HG03521 (cell line): ENCODE data around the gene MORN3.
"Not testable (repeated sequence)": the region's sequence is repeated elsewhere in the genome, so short reads cannot be mapped to it uniquely, and the experiment has no call there.

Experiments
- ATAC-seq: cut with Tn5 transposase; IDR thresholded peaks from one replicate; pipeline ENCODE4 v1.9.1; 2021; ENCODE audit warnings: mild to moderate bottlenecking, moderate library complexity; ENCODE audit not compliant: unreplicated experiment

Gene MORN3

GRCh38 chr12:121648458-121649028, 20.9 kb downstream of the MORN3 start:
- no peak for ATAC-seq

GRCh38 chr12:121641343-121641630, 28.2 kb downstream of the MORN3 start:
- ATAC-seq, result no peak

GRCh38 chr12:121638298-121639202, 30.9 kb downstream of the MORN3 start:
- ATAC-seq, result no peak

GRCh38 chr12:121637231-121637914, 32.1 kb downstream of the MORN3 start:
- ATAC-seq, result peak; percentile 40

GRCh38 chr12:121634836-121635235, 34.6 kb downstream of the MORN3 start:
- no peak for ATAC-seq

GRCh38 chr12:121633833-121634196, 35.6 kb downstream of the MORN3 start:
- ATAC-seq, result not testable (repeated sequence)

- ATAC-seq, result no peak
These were observed 37.1 kb downstream of the MORN3 start for GRCh38 chr12:121632069-121632970.

GRCh38 chr12:121630791-121631355, 38.6 kb downstream of the MORN3 start:
- ATAC-seq, result no peak

GRCh38 chr12:121628536-121628935, 40.9 kb downstream of the MORN3 start:
- ATAC-seq, result no peak

- no peak for ATAC-seq
These were observed 41.4 kb downstream of the MORN3 start for GRCh38 chr12:121628037-121628436.

- peak; percentile 22 for ATAC-seq
These were observed 42.4 kb downstream of the MORN3 start for GRCh38 chr12:121626853-121627640.

GRCh38 chr12:121626087-121626852, 43.2 kb downstream of the MORN3 start, which contains the start of gene ORAI1:
ORAI1 (plus strand) TSS chr12:121626530.
- peak; percentile 79 for ATAC-seq

GRCh38 chr12:121620333-121620891, 49.0 kb downstream of the MORN3 start:
- ATAC-seq, result no peak

- ATAC-seq, result no peak
These were observed 50.7 kb downstream of the MORN3 start for GRCh38 chr12:121618659-121619233.

GRCh38 chr12:121614872-121615467, 54.5 kb downstream of the MORN3 start:
- no peak for ATAC-seq

GRCh38 chr12:121613462-121613861, 56.0 kb downstream of the MORN3 start:
- no peak for ATAC-seq

- no peak for ATAC-seq
These were observed 58.1 kb downstream of the MORN3 start for GRCh38 chr12:121611306-121611705.
